ENCODE measurements around the gene PKP3.
A peak's percentile ranks its signal among the peaks of the same experiment; 100 is the strongest.
"Not testable (repeated sequence)": the region's sequence is repeated elsewhere in the genome, so short reads cannot be mapped to it uniquely, and the experiment has no call there.

PKP3 gene, protein sequence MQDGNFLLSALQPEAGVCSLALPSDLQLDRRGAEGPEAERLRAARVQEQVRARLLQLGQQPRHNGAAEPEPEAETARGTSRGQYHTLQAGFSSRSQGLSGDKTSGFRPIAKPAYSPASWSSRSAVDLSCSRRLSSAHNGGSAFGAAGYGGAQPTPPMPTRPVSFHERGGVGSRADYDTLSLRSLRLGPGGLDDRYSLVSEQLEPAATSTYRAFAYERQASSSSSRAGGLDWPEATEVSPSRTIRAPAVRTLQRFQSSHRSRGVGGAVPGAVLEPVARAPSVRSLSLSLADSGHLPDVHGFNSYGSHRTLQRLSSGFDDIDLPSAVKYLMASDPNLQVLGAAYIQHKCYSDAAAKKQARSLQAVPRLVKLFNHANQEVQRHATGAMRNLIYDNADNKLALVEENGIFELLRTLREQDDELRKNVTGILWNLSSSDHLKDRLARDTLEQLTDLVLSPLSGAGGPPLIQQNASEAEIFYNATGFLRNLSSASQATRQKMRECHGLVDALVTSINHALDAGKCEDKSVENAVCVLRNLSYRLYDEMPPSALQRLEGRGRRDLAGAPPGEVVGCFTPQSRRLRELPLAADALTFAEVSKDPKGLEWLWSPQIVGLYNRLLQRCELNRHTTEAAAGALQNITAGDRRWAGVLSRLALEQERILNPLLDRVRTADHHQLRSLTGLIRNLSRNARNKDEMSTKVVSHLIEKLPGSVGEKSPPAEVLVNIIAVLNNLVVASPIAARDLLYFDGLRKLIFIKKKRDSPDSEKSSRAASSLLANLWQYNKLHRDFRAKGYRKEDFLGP

DNA sequence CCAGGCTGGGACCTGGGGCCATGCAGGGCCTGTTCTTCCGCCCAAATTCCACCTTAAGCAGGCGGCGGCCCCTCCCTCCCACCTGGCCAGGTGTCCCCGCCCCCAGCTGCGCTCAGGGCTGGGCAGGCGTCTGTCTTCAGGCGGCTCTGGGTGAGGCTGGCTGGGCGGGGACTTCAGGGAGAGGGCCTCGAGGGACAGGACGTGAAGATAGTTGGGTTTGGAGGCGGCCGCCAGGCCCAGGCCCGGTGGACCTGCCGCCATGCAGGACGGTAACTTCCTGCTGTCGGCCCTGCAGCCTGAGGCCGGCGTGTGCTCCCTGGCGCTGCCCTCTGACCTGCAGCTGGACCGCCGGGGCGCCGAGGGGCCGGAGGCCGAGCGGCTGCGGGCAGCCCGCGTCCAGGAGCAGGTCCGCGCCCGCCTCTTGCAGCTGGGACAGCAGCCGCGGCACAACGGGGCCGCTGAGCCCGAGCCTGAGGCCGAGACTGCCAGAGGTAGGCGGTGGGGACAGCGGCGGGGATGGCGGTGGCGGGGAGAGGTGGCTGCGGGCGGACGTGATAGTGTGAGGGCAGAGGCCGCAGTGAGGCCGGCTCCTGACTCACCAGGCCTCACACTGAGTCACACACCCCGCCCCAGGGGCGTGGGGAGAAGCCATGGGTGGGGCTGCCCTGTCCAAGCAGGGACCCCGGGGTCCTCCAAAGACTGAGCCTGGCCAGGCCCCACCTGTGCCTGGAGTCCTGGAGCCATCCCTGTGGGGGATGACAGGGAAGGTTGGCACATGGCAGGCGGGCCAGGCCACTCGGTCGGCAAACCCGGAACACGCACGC, at the start of gene PKP3:
Gene PKP3, plus strand, starts transcription at position 176 of the 824 bp plus-strand sequence. Its CDS starts 84 bp downstream, at position 260.
- DNase-seq, result no peak

DNA sequence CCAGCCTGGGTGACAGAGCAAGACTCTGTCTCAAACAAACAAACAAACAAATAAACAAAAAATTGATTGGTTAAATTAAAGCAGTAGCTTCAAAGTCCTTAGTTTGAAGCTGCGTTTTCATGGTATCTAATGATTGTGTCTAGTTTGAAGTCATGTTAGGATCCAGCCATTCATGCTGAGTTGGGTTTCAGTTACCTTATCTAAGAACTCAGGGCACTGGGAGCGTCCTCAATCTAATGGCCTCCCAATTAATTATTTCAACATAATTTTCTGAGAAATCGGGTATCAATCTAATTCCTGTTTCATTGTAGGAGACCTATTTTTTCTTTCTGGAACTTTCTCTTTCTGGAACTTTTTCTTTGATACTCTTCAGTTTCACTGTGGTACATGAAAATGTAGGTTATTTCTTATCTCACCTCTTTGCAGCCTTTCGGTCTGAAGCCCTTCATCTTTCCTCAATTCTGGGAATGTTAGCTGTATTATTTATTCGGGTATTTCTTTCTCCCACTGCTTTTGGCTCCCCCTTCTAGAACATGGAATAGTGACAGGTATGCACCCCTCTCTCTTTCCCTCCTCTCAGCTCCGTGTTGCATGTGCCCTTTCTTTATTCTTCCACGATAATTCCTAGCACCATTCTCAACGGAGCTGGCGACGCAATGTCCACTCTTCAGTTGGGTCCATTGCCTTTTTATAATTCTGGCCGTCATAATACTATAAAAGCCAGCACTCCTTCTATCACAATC, 49.0 kb upstream of the PKP3 start:
- DNase-seq, result no peak

DNA sequence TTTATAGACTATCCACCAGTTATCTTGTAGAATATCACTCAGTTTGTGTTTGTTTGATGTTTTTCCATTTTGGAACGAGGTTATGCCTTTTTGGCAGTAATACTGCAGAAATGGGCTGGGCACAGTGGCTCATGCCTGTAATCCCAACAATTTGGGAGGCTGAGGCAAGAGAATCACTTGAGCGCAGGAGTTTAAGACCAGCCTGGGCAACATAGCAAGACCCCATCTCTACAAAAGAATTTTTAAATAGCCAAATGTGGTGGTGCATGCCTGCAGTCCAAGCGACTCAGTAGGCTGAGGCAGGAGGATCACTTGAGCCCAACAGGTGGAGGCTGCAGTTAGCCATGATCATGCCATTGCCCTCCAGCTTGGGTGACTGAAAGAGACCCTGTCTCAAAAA, 47.5 kb upstream of the PKP3 start:
- no peak for DNase-seq

DNA sequence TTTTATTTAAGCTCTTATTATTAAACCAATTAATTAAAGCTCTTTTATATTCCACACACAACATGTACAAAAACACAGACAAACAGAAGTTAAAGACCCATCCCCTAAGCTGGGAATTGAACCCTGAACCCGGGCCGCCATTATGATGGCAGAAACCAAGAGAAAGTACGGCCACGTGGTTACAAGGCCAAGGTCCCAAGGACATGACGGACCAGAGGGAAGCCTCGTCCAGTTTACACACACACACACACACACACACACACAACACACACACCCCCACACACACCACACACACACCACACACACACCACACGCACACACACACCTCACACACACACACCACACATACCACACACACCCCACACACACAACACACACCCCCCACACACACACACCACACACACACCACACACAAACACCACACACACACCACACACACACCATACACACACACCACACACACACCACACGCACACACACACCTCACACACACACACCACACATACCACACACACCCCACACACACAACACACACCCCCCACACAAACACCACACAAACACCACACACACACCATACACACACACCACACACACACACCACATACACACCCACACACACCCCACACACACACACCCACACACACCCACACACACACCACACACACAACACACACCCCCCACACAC, 44.6 kb upstream of the PKP3 start:
- DNase-seq, result not testable (repeated sequence)

DNA sequence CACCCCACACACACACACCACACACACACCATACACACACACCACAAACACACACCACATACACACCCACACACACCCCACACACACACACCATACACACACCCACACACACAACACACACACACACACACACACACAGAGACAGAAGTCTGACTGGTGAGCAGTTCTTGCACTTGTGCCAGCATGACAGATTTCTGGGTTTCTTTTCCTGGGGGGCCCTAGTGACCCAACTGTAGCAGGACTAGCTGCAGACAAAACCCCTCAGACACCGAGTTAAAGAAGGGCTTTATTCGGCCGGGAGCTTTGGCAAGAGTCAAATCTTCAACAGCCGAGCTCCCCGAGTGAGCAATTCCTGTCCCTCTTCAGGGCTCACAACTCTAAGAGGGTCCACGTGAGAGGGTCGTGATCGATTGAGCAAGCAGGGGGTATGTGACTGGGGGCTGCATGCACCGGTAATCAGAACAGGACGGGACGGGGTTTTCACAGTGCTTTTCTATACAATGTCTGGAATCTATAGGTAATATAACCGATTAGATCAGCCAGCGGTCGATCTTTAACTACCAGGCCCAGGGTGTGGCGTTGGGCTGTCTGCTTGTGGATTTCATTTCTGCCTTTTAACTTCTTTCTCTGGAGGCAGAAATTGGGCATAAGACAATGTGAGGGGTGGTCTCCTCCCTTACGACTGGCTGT, 43.8 kb upstream of the PKP3 start:
- not testable (repeated sequence) for DNase-seq

DNA sequence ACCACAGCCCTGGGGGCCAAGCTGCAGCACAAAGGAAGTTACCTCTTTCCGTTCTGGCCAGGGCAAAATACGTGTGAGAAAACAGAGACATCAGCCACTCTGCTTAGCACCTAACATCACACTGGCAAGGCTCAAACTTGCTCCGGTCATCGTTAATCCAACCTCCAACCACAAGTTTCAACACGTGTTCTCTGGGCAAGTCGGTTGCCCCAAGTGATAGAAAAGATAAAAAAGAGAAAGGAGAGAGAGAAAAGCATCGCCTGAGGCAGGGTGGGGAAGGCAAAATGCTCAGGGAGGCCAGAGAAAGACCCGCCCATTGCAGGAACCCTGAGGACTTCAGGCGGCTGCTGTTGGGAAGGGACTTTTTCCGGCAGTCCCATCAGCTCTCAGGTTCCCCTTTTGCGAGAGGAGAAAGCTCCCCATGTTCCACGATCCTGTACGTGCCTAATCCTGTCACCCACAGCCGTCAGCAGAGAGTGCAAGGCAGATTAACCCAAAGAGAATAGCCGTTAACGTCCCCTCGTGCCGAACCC, 43.2 kb upstream of the PKP3 start:
- DNase-seq, result no peak

DNA sequence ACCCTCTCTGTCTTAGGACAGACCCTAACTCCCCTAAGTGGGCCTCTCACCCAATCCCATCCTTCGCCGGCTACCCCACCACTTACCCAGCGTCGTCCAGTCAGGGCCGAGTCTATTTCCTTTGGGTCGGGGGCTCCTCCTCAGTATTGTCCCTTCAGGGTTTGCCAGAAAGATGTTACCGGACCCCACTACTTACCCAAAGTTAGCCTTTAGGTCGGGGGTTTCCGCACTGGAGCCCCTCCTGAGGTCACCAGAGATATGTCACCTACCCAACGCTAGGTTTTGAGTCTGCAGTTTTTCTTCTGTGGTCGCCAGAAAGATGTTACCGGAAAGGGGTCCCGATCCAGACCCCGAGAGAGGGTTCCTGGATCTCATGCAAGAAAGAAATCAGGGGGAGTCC, 42.6 kb upstream of the PKP3 start:
- no peak for DNase-seq

DNA sequence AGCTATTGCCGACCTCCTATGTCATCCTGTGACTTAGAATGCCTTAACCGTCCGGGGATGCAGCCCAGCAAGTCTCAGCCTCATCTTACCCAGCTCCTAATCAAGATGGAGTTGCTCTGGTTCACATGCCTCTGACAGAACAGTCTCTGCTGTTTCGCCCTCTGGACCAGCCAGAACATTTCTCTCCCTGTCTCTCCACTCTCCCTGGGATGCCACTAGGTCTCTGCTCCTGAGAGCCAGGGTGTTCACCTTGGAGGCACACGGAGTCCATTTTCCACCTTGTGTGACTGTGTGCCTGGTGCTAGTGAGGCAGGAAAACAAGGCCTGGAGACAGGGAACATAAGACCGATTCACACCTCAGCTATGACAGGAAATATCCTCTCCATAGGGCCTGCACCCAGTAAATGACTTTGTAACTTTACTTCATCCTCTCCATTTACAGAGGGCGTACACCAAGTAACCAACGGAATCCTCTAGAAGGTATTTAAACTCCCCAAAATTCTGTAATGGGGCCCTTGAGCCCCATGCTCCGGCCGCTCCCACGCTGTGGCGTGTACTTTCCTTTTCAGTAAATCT, 41.5 kb upstream of the PKP3 start:
- no peak for DNase-seq

DNA sequence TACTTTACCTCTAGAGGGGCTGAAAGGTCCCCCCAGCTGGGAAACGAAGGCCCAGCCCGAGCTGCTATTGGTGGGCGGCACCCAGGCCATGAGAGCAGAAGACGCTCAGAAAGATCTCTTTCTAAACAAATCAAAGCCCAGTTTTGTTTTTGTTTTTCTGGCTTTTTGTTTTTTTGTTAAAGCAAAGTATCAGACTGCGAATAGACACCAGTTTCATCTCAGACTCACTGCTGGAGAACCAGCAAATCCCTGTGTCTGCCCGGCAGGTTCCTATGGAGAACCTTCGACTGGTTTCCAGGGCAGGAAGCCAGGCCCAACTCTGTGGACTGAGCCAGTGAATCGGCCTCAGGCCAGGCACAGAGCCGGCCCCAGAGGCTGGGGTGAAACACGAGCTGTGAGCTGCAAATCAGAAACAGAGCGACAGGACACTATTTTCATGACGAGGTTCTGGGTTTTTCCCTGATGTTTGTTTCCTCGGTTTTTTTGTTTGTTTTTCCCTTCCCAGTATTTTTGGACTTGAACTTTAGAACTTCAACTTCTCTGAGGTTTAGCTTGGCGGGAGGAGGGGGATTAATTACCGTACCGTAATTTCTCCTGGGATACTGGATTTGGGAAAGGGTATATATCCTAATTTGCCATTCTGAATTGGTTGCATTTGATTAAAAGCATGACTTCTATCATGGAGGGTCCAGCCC, 40.7 kb upstream of the PKP3 start:
- DNase-seq, result no peak

DNA sequence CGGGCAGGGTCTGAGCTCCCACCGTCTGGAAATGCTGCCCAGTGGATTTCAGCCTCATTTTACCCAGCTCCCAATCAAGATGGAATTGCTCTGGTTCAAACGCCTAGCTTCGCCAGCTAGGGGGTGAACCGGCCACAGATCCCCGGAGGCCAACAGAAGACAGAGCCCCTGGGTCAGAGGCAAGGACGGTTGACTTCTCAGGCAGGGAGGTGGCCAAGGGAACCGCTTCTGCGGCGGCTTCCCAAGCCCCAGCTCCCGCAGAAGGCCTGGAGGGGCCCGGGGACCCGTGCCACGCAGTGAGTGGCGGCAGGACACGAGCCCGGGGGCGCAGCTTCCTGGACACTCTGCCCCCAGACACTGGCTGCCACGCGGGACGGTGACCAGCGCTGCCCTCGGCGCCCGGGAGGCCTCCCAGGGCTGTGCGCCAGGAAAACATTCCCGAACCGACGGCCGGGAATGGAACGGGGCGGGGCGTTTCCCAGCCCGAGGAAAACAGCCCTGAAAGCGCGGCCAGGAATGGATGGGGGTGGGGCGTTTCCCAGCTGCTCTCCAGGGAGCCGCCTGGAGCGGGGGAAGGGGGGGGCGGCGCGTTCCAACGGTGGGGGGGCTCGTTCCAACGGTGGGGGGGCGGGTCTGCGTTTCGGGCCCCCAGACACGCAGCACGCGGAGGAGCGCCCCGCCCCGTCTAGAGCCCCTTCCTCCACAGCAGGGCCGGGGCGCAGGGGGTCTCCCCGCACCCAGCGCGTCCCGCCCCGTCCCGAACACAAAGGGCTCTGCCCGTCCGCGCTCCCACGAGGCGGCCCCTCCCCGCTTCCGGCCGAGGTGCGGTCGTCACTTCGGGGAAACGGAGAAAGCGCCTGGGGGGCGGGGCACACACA, 38.2 kb upstream of the PKP3 start:
- DNase-seq, result peak; percentile 91

DNA sequence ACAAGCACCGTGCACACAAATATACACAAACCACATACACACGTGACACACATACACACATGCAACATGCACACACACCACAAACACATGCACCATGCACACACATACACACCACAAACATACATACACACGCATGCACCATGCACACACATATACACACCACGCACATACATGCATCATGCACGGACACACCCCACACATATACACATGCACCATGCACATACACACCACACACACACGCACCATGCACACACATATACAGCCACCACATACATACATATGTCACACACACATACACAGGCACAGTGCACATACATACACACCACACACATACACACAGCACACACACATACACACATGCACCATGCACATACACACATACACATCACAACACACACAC, 37.4 kb upstream of the PKP3 start:
- no peak for DNase-seq

DNA sequence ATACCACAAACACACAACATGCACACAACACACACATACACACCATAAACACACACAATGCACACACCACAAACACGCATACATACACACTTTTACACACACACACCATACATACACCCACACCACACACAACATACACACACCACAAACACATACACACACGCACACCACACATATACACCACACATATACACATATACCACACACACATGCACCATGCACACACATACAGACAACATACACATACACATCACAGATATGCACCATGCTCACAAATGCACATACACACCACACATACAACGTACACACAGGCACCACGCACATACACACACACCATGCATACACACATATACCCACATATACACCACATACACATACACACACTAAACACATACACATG, 36.4 kb upstream of the PKP3 start:
- DNase-seq, result no peak

DNA sequence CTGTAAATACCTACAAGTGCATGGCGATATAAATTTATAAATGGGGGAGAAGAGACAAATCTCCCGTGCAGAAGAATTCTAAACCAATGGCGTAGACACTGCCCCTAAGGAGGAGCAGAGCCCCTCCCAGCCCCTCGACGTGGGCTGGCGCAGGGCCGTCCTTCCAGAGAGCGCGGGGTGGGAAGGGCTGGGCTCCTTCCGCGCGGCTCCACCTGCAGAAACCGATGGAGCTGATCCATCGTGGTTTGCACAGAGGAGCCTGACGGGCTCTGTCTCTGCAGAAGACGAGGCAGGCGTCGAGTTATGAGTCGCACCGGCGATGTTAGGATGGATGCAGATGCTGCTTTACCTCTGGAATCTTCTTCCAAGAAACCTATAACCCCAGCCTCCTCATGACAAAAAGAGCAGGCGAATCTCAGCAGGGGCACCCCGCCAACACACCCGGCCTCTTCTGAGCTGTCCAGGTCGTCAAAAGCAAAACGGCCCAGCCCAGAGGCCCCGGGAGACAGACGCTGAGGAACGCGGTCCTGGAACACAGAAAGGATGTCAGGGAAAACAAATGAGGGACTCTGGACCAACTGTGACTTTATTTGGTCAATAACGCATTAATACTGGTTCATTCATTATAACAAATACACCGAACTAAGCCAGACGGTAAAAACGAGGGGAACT, 35.7 kb upstream of the PKP3 start:
- DNase-seq, result no peak

DNA sequence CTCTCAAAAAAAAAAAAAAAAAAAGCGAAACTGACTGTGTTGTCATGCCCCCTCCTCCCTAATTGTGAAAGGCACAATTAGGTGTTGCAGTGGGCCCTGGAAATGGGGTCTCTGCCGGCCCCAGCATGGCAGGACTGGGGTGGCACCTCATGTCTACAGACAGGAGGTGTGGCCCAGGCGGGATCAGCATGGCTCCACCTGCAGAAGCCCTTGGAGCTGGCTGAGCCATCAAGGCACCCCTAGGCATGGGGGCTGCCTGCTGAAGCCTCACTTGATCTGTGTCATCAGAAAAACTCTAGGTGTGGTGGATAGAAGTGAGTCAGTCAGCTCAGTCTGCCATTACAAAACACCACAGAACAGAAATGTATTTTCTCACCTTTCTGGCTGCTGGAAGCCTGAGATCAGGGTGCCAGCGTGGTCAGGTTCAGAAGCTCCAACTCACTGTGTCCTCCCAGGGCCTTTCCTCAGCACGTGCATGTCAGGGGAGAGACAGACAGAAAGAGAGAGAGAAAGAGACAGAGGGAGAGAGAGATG, 34.8 kb upstream of the PKP3 start:
- DNase-seq, result peak in 1 of 2 experiments; percentile 40

DNA sequence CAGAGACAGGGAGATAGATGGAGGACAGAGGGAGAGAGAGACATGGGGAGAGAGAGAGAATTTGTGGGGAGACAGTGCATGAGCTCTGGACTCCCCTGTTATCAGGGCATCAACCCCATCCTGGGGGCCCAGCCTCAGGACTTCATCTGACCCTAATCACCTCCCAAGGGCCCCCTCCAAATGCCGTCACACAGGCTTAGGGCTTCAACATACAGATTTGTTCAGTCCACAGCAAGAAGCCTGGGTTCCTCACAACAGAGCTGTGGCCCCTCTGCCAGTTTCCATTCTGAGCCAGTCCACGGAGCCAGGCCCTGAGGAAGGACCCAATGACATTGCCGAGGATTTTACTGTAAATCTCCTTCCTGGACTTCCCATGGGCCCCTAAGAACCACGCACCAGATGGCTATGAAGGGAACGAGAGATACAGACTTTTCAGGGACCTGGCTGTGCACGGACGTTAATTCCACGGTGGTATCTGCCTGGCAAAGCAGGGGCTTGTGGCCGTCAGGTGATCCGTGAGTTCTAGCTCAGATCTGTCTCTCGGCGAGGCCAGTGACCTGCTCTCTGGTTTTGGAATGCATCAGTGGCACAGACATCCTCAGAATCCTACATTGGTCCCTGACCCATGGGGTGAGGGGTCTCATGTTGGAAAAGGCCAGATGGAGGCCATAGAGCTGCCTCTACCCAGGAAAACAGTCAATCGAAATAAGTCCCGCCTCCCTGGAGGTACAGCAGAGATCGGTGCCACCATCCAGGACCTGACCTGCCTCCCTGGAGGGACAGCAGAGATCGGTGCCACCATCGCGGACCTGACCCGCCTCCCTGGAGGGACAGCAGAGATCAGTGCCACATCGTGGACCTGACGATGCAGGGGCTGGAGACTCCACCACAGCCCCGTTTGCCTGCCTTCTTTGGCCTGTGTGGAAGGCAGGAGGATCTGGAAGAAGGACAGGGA, 33.4 kb upstream of the PKP3 start:
- DNase-seq, result no peak

DNA sequence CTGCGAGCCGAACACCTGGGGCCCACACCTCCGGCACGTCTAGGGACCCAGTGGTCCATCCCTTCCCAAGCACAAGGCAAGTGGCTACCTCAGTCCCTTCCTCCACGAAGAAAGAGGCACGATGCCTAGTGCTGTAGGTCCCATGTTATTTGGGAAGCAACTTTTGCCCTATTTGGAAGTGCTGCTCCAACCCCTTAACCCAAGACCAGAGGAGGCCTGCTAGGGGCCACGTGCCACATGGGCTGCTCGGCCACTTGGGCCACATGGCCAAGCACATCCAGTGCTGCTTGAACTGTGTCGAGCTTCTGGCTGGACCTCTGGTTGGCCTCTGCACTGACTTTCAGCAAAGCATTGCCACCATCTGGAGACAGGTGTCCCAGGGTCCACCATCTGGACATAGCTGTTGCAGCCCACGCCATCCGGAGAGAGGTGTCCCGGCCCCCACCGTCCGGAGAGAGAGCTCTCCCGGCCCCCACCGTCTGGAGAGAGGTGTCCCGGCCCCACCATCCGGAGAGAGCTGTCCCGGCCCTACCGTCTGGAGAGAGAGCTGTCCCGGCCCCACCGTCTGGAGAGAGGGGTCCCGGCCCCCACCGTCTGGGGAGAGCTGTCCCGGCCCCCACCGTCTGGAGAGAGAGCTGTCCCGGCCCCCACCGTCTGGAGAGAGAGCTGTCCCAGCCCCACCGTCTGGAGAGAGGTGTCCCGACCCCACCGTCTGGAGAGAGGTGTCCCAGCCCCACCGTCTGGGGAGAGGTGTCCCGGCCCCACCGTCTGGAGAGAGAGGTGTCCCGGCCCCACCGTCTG, 31.2 kb upstream of the PKP3 start:
- DNase-seq, result no peak

Data from activated T-cell treated with anti-CD3 and anti-CD28 coated beads, Interleukin-2, amount 50 U/mL, for 48 hours (primary cell).